Measurements from ENCODE around the gene CRELD2. TPM values are rescaled to one million over a fixed set of nuclear protein-coding genes. Genes with fewer than 3 reads are reported as not detected.

CRELD2 gene
- polyA plus RNA-seq, 1 donor from 2014 or later: 83.2 TPM

GRCh38 chr22:49926916-49927315 is 8.5 kb downstream of the CRELD2 start:
- Histone ChIP-seq H3K9me3 (ENCODE audit: low read length) (no peaks in the 10 kb centered on the region), H3K4me2 (ENCODE audit: low read length) (no peak overlapping the region), H3K36me3 (ENCODE audit: insufficient read depth, low read length) (no peaks in the 10 kb centered on the region), H2AFZ (ENCODE audit: low read depth, low read length) (no peak overlapping the region), H3K9ac (ENCODE audit: low read length) (no peak overlapping the region), H3K27me3 (ENCODE audit: insufficient read depth, low read depth, low read length) (no peaks in the 10 kb centered on the region), H3K79me2 (replicated peaks; ENCODE audit: insufficient read depth, low read length) (no peaks in the 10 kb centered on the region), H3K9me2 (ENCODE audit: insufficient read depth, low read length) (no peaks in the 10 kb centered on the region), H3K27ac (ENCODE audit: low read length) (no peak overlapping the region), H3K4me3 (ENCODE audit: low read length) (no peak overlapping the region), H4K20me1 (ENCODE audit: insufficient read depth) (no peaks in the 10 kb centered on the region), H3F3A (ENCODE audit: insufficient read depth, low read length, poor library complexity, severe bottlenecking) (no peaks in the 10 kb centered on the region)
- TF ChIP-seq EZH2 (IDR thresholded peaks at IDR 0.05; ENCODE audit: borderline replicate concordance, insufficient read depth, low read length, poor library complexity, severe bottlenecking) (no peak), CTCF (IDR thresholded peaks at IDR 0.05; ENCODE audit: poor library complexity, severe bottlenecking) (no peak), MXI1 (conservative IDR thresholded peaks at IDR 0.05; ENCODE audit: poor library complexity, severe bottlenecking) (no peak), POLR2AphosphoS5 (IDR thresholded peaks at IDR 0.05) (no peak), TAF1 (IDR thresholded peaks at IDR 0.05; ENCODE audit: low read depth) (no peak), REST (IDR thresholded peaks at IDR 0.05; ENCODE audit: borderline replicate concordance) (no peak)

GRCh38 chr22:49927483-49928184 is 9.2 kb downstream of the CRELD2 start:
- H3K4me2 ChIP-seq (ENCODE audit: low read length): no peak overlapping the region
- no peak overlapping the region for H3K27ac ChIP-seq (ENCODE audit: low read length)
- no peak overlapping the region for H3K9ac ChIP-seq (ENCODE audit: low read length)
- no peaks in the 10 kb centered on the region for H3F3A ChIP-seq (ENCODE audit: insufficient read depth, low read length, poor library complexity, severe bottlenecking)
- no peaks in the 10 kb centered on the region for H3K9me3 ChIP-seq (ENCODE audit: low read length)
- no peaks in the 10 kb centered on the region for H3K36me3 ChIP-seq (ENCODE audit: insufficient read depth, low read length)
- H3K27me3 ChIP-seq (ENCODE audit: insufficient read depth, low read depth, low read length): no peaks in the 10 kb centered on the region
- H2AFZ ChIP-seq (ENCODE audit: low read depth, low read length): no peak overlapping the region
- TF ChIP-seq CTCF (IDR thresholded peaks at IDR 0.05; ENCODE audit: poor library complexity, severe bottlenecking) (no peak), SMC3 (conservative IDR thresholded peaks at IDR 0.05; ENCODE audit: poor library complexity) (no peak), TAF1 (IDR thresholded peaks at IDR 0.05; ENCODE audit: low read depth) (no peak), POLR2AphosphoS5 (IDR thresholded peaks at IDR 0.05) (no peak), EP300 (conservative IDR thresholded peaks at IDR 0.05; ENCODE audit: poor library complexity, severe bottlenecking) (no peak), MXI1 (conservative IDR thresholded peaks at IDR 0.05; ENCODE audit: poor library complexity, severe bottlenecking) (no peak), RAD21 (conservative IDR thresholded peaks at IDR 0.05) (no peak), EZH2 (IDR thresholded peaks at IDR 0.05; ENCODE audit: borderline replicate concordance, insufficient read depth, low read length, poor library complexity, severe bottlenecking) (no peak), REST (IDR thresholded peaks at IDR 0.05; ENCODE audit: borderline replicate concordance) (no peak)
- H3K9me2 ChIP-seq (ENCODE audit: insufficient read depth, low read length): no peaks in the 10 kb centered on the region
- H4K20me1 ChIP-seq (ENCODE audit: insufficient read depth): no peaks in the 10 kb centered on the region
- no peak overlapping the region for H3K4me3 ChIP-seq (ENCODE audit: low read length)
- H3K79me2 ChIP-seq (replicated peaks; ENCODE audit: insufficient read depth, low read length): no peaks in the 10 kb centered on the region

All from neural cell (in vitro differentiated cells).